ENCODE measurements around the gene SPRYD3.
"Not testable (repeated sequence)": the region's sequence is repeated elsewhere in the genome, so short reads cannot be mapped to it uniquely, and the experiment has no call there.

Gene SPRYD3

GRCh38 chr12:53079226-53080117 is at the start of gene SPRYD3:
Gene SPRYD3 (minus strand): TSS chr12:53079390. CDS start chr12:53079333, 57 bp downstream.
- peak; percentile 93 to 94 for DNase-seq (ENCODE audit: low read depth in 1 of 2, low spot score in 1 of 2)

GRCh38 chr12:53127169-53127568 is 48.0 kb upstream of the SPRYD3 start:
- DNase-seq (ENCODE audit: low read depth in 1 of 2, low spot score in 1 of 2) = no peak

- no peak for DNase-seq (ENCODE audit: low read depth in 1 of 2, low spot score in 1 of 2)
Observed at GRCh38 chr12:53124352-53124723, 45.1 kb upstream of the SPRYD3 start.

GRCh38 chr12:53123578-53124351 is 44.6 kb upstream of the SPRYD3 start:
- DNase-seq (ENCODE audit: low read depth in 1 of 2, low spot score in 1 of 2) = no peak

DNA sequence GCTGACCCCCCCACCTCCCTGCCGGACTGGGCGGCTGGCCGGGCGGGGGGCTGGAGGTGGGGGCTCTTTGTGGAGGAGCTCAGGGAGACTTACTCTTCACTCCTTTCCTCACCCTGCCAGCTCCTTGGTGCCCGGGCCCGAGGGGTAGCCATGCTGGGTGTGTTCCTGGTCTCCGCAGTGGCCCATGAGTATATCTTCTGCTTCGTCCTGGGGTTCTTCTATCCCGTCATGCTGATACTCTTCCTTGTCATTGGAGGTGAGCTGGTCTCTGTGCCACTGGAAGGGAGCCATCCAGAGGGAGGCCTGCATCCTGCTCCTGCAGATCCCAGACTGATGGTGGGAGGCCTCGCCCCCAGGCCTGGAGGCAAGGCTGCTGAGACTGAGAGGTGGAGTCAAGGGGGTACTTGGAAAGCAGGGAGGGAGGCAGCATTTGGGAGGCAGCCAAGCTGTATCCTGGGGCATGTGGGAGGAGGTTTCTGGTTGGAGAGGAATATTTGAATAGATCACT is 43.8 kb upstream of the SPRYD3 start:
- DNase-seq (ENCODE audit: low read depth in 1 of 2, low spot score in 1 of 2) = no peak

GRCh38 chr12:53120685-53121525 is 41.7 kb upstream of the SPRYD3 start:
- DNase-seq (ENCODE audit: low read depth in 1 of 2, low spot score in 1 of 2) = no peak

DNA sequence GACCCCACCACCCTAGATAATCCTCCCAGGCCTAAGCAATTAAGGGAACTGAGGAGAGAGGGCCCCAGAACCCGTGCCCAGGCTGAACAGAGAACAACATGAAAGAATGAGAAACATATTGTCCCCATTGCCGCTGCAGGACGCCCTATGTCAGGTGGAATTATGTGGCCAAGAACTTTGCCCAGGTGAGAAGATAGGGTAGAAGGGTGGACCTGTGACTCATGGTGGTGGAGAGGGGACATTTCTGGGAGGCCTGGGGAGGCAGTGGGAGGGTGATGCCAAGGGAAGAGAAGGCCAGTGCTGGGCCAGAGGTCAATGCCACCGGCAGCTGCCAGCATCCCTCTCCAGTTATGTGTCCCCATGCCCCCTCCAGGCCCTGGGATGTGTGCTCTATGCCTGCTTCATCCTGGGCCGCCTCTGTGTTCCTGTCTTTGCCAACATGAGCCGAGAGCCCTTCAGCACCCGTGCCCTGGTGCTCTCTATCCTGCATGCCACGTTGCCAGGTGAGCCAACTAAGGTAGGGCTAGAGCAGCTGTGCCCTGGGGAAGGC is 39.6 kb upstream of the SPRYD3 start:
- DNase-seq (ENCODE audit: low read depth in 1 of 2, low spot score in 1 of 2) = no peak

DNA sequence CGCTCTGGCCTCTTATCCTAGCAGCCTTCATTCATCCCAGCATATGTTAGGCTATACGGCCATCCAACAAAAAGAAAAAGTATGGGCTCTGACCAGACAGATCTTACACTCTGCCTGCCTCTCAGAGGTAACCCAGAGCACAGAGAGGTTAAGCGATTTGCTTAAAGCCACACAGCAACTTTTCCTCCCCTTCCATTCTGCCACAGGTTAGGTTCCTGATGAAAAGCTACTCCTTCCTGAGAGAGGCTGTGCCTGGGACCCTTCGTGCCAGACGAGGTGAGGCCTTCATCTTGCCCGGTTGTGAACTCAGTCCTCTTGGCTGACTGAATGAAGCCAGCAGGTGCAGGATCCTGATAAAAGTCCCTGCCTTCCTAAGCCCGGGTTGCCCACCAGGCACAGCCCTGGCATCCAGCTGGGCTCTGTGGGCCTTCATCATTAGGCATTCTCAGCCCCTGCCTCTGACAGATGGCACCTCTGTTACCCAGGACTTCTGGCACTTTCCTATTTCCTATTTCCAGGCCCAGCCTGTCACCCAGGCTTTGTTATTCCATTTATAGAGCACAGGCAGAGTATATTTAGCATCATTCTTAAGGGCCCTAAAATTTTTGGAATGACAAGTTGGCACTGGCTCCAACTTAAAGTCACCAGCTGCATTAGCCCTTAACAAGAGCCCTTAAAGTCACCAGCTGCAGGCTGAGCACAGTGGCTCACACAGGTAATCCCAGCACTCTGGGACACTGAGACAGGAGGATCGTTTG is 36.9 kb upstream of the SPRYD3 start:
- no peak for DNase-seq (ENCODE audit: low read depth in 1 of 2, low spot score in 1 of 2)

DNA sequence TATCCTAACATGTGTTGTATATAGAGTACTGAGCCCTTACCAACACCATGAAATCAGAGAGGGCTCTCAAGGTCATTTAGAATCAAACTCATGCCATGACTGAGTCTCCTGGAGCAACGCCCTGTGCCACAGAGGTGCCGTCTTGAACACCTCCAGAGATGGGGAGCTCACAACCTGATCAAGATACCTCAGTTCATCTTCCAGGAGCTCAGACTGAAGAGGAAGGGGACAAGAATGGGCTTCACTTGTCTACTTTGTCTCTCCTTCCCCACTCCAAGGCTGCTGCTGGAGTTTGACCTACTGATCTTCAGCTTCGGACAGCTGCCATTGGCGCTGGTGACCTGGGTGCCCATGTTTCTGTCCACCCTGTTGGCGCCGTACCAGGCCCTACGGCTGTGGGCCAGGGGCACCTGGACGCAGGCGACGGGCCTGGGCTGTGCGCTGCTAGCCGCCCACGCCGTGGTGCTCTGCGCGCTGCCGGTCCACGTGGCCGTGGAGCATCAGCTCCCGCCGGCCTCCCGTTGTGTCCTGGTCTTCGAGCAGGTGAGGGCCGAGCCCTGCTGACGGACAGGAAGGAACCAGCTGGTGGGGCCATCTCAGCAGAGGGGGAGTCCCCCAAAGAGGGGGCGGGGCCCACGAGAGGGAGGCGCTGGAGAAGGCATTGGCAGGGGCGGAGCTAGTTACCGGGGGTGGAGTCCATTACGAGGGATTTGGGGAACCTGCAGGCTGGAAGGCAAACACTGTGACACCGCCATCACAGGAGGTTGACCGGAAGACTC is 36.1 kb upstream of the SPRYD3 start:
- no peak for DNase-seq (ENCODE audit: low read depth in 1 of 2, low spot score in 1 of 2)

- no peak for DNase-seq (ENCODE audit: low read depth in 1 of 2, low spot score in 1 of 2)
Observed at GRCh38 chr12:53113951-53114350, 34.8 kb upstream of the SPRYD3 start.

GRCh38 chr12:53113136-53113705 is 34.0 kb upstream of the SPRYD3 start:
- DNase-seq (ENCODE audit: low read depth in 1 of 2, low spot score in 1 of 2) = no peak

DNA sequence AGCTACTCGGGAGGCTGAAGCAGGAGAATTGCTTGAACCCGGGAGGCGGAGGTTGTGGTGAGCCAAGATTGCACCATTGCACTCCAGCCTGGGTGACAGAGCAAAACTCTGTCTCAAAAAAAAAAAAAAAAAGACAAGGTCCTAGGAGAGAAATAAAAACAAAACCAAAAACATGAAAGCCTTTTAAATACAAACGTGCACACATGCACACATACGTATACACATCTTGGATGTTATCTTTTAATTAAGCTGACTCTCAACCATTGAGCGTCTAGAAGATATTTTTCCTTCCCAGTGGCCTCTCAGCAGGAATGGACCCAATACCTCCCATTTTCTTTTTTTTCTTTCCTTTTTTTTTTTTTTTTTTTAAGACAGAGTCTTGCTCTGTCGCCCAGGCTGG is 33.2 kb upstream of the SPRYD3 start:
- DNase-seq (ENCODE audit: low read depth in 1 of 2, low spot score in 1 of 2) = not testable (repeated sequence)

- no peak for DNase-seq (ENCODE audit: low read depth in 1 of 2, low spot score in 1 of 2)
Observed at GRCh38 chr12:53107122-53107521, 27.9 kb upstream of the SPRYD3 start.

DNA sequence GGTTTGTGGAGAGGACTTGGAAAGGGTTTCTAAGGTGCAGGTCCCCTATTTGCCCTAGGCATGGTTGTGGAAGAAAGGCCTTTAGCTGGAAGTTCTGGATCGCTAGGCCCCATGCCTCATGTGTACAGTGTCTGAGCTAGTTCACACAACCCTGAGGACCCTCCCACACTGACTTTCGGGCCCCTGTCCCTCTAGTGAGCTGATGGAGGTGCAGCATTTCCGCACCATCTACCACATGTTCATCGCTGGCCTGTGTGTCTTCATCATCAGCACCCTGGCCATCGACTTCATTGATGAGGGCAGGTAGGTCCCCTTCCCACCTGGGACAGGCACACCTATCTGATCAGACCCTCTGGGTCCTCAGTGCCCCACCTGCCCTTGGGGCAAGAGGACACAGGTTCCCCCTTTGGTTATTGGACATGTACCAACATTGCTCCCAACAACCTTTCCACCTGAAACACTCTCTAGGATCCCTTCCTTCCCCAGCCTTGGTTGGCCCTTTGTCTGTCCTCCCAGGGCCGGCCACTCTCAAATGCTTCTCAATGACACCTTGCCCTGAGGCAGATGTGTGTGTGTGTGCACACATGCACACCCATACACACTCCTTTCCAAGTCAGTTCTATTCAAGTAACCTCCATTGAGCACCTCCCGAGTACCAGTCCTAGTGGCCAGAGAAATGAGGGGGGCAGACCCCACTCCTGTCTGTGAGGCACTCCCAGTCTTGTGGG is 26.7 kb upstream of the SPRYD3 start:
- no peak for DNase-seq (ENCODE audit: low read depth in 1 of 2, low spot score in 1 of 2)

- no peak for DNase-seq (ENCODE audit: low read depth in 1 of 2, low spot score in 1 of 2)
Observed at GRCh38 chr12:53105256-53105655, 26.1 kb upstream of the SPRYD3 start.

- no peak for DNase-seq (ENCODE audit: low read depth in 1 of 2, low spot score in 1 of 2)
Observed at GRCh38 chr12:53103860-53104305, 24.7 kb upstream of the SPRYD3 start.

DNA sequence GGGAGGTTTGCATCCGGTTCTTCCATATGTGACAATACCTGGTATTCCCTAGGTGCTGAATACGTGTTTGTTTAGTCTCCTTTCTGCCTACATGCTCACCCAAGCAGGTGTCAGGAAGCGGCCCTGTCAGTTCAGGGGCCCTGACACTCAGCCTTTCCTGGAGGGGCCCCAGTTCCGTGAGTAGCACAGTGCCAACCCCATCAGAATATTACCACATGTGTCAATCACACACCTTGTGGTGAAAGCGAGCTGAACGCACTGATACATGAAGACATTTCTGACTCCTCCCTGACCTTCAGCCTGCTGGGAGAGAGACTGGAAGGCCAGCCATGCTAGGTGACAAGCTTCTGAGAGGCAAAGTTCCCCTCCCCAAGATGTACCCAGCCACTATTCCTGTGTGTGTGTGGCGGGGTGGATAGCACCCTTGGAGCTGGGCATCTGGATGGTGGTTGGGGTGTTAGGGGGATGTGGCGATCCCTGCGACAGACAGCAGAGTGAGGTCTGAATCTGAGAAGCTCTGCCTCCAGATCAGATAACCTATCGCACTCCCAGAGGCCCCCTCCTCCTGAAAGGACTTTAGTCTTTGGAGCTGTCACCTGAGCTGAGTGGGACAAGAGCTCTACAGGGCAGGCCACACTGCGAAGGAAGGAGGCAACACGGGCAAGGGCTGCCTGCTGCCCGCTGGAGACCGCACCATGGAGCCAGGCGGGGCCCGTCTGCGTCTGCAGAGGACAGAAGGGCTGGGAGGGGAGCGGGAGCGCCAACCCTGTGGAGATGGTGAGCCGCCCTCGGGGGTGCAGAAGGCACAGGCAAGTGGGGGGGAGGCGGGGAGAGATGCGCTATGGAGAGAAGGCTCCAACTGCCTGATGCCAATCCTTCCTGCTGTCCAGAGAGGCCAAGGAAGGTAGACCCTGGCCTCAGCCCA is 24.0 kb upstream of the SPRYD3 start, which contains the start of gene SOAT2:
SOAT2 (plus strand) TSS at position 604 of the 925 bp plus-strand sequence; CDS start at position 696, 92 bp downstream.
- DNase-seq (ENCODE audit: low read depth in 1 of 2, low spot score in 1 of 2) = peak in 1 of 2 donors; percentile 27

All from activated T-helper 1 cell treated with anti-CD3 and anti-CD28 coated beads, Interleukin-2, amount 50 U/mL, for 16 hours (primary cell).